Testis (tissue), 3 donors: Measurements from ENCODE around the gene TUBGCP3. TPM values are rescaled to one million over a fixed set of nuclear protein-coding genes. Genes with fewer than 3 reads are reported as not detected.

Experiments
- DNase-seq: peaks from one replicate; pipeline ENCODE4 v3.0.0-alpha.2; 2019
- H3K27ac ChIP-seq, 2 donors: fragments of 200-600 bp; sonication (generic); one replicate each; pipeline ENCODE4 v1.5.1; 2019
- H3K27me3 ChIP-seq: fragments of 200-600 bp; sonication (generic); one replicate; pipeline ENCODE4 v1.5.1; 2019
- H3K36me3 ChIP-seq: fragments of 200-600 bp; sonication (generic); one replicate; pipeline ENCODE4 v1.5.1; 2017; ENCODE audit warnings: low read depth; ENCODE audit errors: missing control alignments
- H3K4me1 ChIP-seq: fragments of 200-600 bp; sonication (generic); one replicate; pipeline ENCODE4 v1.5.1; 2019
- H3K4me3 ChIP-seq, 2 donors: fragments of 200-600 bp; sonication (generic); one replicate each; pipeline ENCODE4 v1.5.1; 2017 to 2019
- H3K9me3 ChIP-seq: fragments of 200-600 bp; sonication (generic); one replicate; pipeline ENCODE4 v1.5.1; 2017
- POLR2A ChIP-seq: fragments of 450-650 bp; IDR thresholded peaks from one replicate; pipeline ENCODE4 v1.6.1; 2017; ENCODE audit warnings: antibody characterized with exemption, mild to moderate bottlenecking, moderate library complexity
- WGBS, 2 donors: methylation state at CpG; one replicate each; pipeline ENCODE4 v1.1.5; 2018; 5-methylcytosine and 5-hydroxymethylcytosine counted together
- intact Hi-C: fragments of 100-400 bp; cut with DNase I; formaldehyde crosslinking; loops from one replicate; pipeline ENCODE4 v1.15.1; 2023; ENCODE audit warnings: low total_unique reads
- polyA plus RNA-seq: library from polyadenylated mRNA; stranded (reverse); fragments of 350-450 nt; fragmentation: Illumina TruSeq; extraction: RNeasy Lipid Tissue Mini Kit (QIAGEN cat#74804); gene quantifications from one replicate; pipeline ENCODE4 v1.2.3, GENCODE V29; 2014; ENCODE audit warnings: low read depth, low replicate concordance; ENCODE audit not compliant: insufficient read depth
- total RNA-seq, 2 donors: library from RNA; depleted of rRNA; stranded (reverse); fragments of >200 nt; gene quantifications; one replicate each; pipeline ENCODE4 v1.2.3, GENCODE V29; 2016
- TF ChIP-seq, protein P1 (sequence below), 3 experiments: fragments of 450-650 bp in 2 of 3; fragments of 200-600 bp in 1 of 3; sonication (generic) in 1 of 3; IDR thresholded peaks; one replicate each; pipeline ENCODE4 v1.5.1; 2016 to 2019; ENCODE audit warnings: antibody characterized with exemption in 3 of 3, mild to moderate bottlenecking in 2 of 3, moderate library complexity in 1 of 3

Gene TUBGCP3
- total and polyA plus RNA-seq, 3 donors from 2014 or later, result 42.4 to 53.1 (median 53.1) TPM

GRCh38 chr13:112588490-112589297 is 741 bp upstream of the TUBGCP3 start:
- H3K36me3 ChIP-seq, result no peaks in the 10 kb centered on the region
- intact Hi-C loops, result no loop called here
- H3K27ac ChIP-seq, result peak overlapping the region; percentile 93 to 95
- no peaks in the 10 kb centered on the region for H3K27me3 ChIP-seq
- no peaks in the 10 kb centered on the region for H3K4me1 ChIP-seq
- TF ChIP-seq POLR2A, result no peak
- TF ChIP-seq, protein P1, sequence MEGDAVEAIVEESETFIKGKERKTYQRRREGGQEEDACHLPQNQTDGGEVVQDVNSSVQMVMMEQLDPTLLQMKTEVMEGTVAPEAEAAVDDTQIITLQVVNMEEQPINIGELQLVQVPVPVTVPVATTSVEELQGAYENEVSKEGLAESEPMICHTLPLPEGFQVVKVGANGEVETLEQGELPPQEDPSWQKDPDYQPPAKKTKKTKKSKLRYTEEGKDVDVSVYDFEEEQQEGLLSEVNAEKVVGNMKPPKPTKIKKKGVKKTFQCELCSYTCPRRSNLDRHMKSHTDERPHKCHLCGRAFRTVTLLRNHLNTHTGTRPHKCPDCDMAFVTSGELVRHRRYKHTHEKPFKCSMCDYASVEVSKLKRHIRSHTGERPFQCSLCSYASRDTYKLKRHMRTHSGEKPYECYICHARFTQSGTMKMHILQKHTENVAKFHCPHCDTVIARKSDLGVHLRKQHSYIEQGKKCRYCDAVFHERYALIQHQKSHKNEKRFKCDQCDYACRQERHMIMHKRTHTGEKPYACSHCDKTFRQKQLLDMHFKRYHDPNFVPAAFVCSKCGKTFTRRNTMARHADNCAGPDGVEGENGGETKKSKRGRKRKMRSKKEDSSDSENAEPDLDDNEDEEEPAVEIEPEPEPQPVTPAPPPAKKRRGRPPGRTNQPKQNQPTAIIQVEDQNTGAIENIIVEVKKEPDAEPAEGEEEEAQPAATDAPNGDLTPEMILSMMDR (IDR thresholded peaks at IDR 0.05), result no peak
- no peaks in the 10 kb centered on the region for H3K9me3 ChIP-seq
- no peak for DNase-seq
- H3K4me3 ChIP-seq, result peak overlapping the region; percentile 98
- 47 to 57% methylated on average over 33 of the region's 33 CpGs for WGBS, 2 donors

- no peak for TF ChIP-seq POLR2A
- TF ChIP-seq, protein P1 (IDR thresholded peaks at IDR 0.05), result no peak
- no peaks in the 10 kb centered on the region for H3K36me3 ChIP-seq
- H3K4me1 ChIP-seq, result no peaks in the 10 kb centered on the region
- H3K27me3 ChIP-seq, result no peaks in the 10 kb centered on the region
- no peaks in the 10 kb centered on the region for H3K9me3 ChIP-seq
- H3K4me3 ChIP-seq, result peak overlapping the region; percentile 98
- WGBS, 2 donors, result 0 to 1% methylated on average over 13 to 41 of the region's 42 CpGs
- peak overlapping the region; percentile 93 to 95 for H3K27ac ChIP-seq
- DNase-seq, result peak; percentile 87
- intact Hi-C loops, result no loop called here
These were observed 665 bp downstream of the TUBGCP3 start for GRCh38 chr13:112587212-112587763.

- H3K27ac ChIP-seq, result no peak overlapping the region
- intact Hi-C loops, result no loop called here
- no peaks in the 10 kb centered on the region for H3K9me3 ChIP-seq
- no peak for DNase-seq
- H3K4me3 ChIP-seq, result no peak overlapping the region
- 53 to 62% methylated on average over 6 of the region's 6 CpGs for WGBS, 2 donors
- no peaks in the 10 kb centered on the region for H3K27me3 ChIP-seq
- H3K4me1 ChIP-seq, result no peaks in the 10 kb centered on the region
- H3K36me3 ChIP-seq, result no peaks in the 10 kb centered on the region
- TF ChIP-seq, protein P1 (IDR thresholded peaks at IDR 0.05), result no peak
- TF ChIP-seq POLR2A, result no peak
These were observed 1.5 kb downstream of the TUBGCP3 start for GRCh38 chr13:112586334-112586960.

DNA sequence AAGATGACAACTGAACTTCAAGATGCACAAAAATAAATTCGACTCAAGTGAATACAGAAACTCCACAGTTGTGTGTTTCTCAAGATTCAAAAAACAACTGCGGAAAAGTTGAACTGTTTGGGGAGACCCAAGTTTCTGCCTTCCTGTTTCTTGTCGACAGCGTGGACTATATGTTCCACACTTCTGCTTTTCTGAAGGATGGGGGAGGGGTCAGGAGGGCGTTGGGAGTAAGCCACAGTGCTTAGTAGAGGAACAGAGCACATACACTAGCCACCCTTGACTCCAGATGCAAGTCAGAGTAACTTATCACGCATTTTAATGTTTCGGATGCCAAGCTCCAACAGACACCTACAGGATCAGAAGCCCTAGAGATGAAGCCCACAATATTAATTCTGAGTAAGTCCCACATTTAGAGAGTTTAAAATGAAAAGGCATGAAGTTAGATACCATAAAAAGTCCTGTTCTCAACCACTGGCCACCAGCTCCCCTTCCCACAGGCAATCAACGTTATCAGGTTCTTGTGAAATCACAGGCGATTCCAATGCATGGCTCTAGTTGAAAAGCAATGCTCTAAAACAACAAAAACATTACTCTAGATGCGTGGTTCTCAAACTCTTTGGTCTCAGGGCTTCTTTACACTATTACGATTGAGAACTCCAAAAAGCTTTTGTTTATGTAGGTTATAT is 4.2 kb downstream of the TUBGCP3 start:
- no peak for TF ChIP-seq POLR2A
- TF ChIP-seq, protein P1 (IDR thresholded peaks at IDR 0.05), result no peak
- no peaks in the 10 kb centered on the region for H3K36me3 ChIP-seq
- WGBS, 2 donors, result 83 to 91% methylated on average over 11 of the region's 11 CpGs
- peak; percentile 35 for DNase-seq
- H3K4me1 ChIP-seq, result no peaks in the 10 kb centered on the region
- no peak overlapping the region for H3K4me3 ChIP-seq
- H3K9me3 ChIP-seq, result no peaks in the 10 kb centered on the region
- no peaks in the 10 kb centered on the region for H3K27me3 ChIP-seq
- no peak overlapping the region for H3K27ac ChIP-seq
- intact Hi-C loops, result no loop called here
